Stimulated activated CD4-positive, alpha-beta T cell treated with anti-CD3 and anti-CD28 coated beads, Interleukin-4, amount 100 ng/mL, for 4 hours (primary cell): ENCODE results near the gene LRMDA.

ENCODE experiments used
- DNase-seq, 2 experiments: peaks; one replicate each; pipeline ENCODE4 v3.0.0-alpha.2; 2020

Gene LRMDA

GRCh38 chr10:75889051-75889450 is 457.6 kb downstream of the LRMDA start:
- no peak for DNase-seq

GRCh38 chr10:75894761-75895160 is 463.3 kb downstream of the LRMDA start:
- DNase-seq = no peak

- DNase-seq = no peak
Observed at GRCh38 chr10:75895259-75895658, 463.8 kb downstream of the LRMDA start.

- no peak for DNase-seq
Observed at GRCh38 chr10:75899816-75900390, 468.5 kb downstream of the LRMDA start.

- DNase-seq = no peak
Observed at GRCh38 chr10:75902816-75903215, 471.4 kb downstream of the LRMDA start.

- no peak for DNase-seq
Observed at GRCh38 chr10:75904499-75905283, 473.3 kb downstream of the LRMDA start.

GRCh38 chr10:75905490-75905889 is 474.1 kb downstream of the LRMDA start:
- DNase-seq = no peak

GRCh38 chr10:75910032-75910431 is 478.6 kb downstream of the LRMDA start:
- no peak for DNase-seq

GRCh38 chr10:75911426-75911825 is 480.0 kb downstream of the LRMDA start:
- no peak for DNase-seq

- no peak for DNase-seq
Observed at GRCh38 chr10:75916906-75917305, 485.5 kb downstream of the LRMDA start.

GRCh38 chr10:75919913-75920312 is 488.5 kb downstream of the LRMDA start:
- DNase-seq = no peak

GRCh38 chr10:75922435-75922834 is 491.0 kb downstream of the LRMDA start:
- no peak for DNase-seq

GRCh38 chr10:75924309-75924902 is 493.0 kb downstream of the LRMDA start:
- no peak for DNase-seq

- DNase-seq = no peak
Observed at GRCh38 chr10:75925999-75926398, 494.6 kb downstream of the LRMDA start.

- no peak for DNase-seq
Observed at GRCh38 chr10:75926763-75927162, 495.3 kb downstream of the LRMDA start.

- no peak for DNase-seq
Observed at GRCh38 chr10:75928231-75928630, 496.8 kb downstream of the LRMDA start.

GRCh38 chr10:75929630-75930161 is 498.3 kb downstream of the LRMDA start:
- no peak for DNase-seq

- no peak for DNase-seq
Observed at GRCh38 chr10:75932921-75933320, 501.5 kb downstream of the LRMDA start.

- DNase-seq = no peak
Observed at GRCh38 chr10:75935240-75935639, 503.8 kb downstream of the LRMDA start.

GRCh38 chr10:75935650-75936400 is 504.4 kb downstream of the LRMDA start:
- no peak for DNase-seq

GRCh38 chr10:75936841-75937240 is 505.4 kb downstream of the LRMDA start:
- no peak for DNase-seq

GRCh38 chr10:75937823-75938222 is 506.4 kb downstream of the LRMDA start:
- DNase-seq = no peak
